SK-N-SH treated with all-trans-retinoic acid at 6 μM for 48 hours (cell line): ENCODE data around the gene NME1.

Source experiments
- ARNTL ChIP-seq: fragments of 450-650 bp; formaldehyde crosslinking; IDR thresholded peaks from 2 replicates; pipeline ENCODE4 v1.5.0; 2020; ENCODE audit warnings: low read depth, mild to moderate bottlenecking, moderate library complexity, borderline replicate concordance
- CSRNP3 ChIP-seq: fragments of 250-450 bp; sonication (Bioruptor Pico); IDR thresholded peaks from 2 replicates; pipeline ENCODE4 v1.5.1; 2021; ENCODE audit warnings: mild to moderate bottlenecking, moderate library complexity
- OSR1 ChIP-seq: fragments of 250-450 bp; sonication (Bioruptor Pico); IDR thresholded peaks from 2 replicates; pipeline ENCODE4 v1.8.0; 2022; ENCODE audit warnings: moderate library complexity, mild to moderate bottlenecking, inconsistent platforms
- PATZ1 ChIP-seq: fragments of 250-450 bp; sonication (Bioruptor Pico); IDR thresholded peaks from 2 replicates; pipeline ENCODE4 v1.8.0; 2020; ENCODE audit warnings: mild to moderate bottlenecking, moderate library complexity, borderline replicate concordance
- RARB ChIP-seq: fragments of 250-450 bp; sonication (Bioruptor Pico); IDR thresholded peaks from 2 replicates; pipeline ENCODE4 v1.8.0; 2021; ENCODE audit warnings: mild to moderate bottlenecking, moderate library complexity
- TOX ChIP-seq: fragments of 250-450 bp; sonication (Bioruptor Pico); IDR thresholded peaks from 2 replicates; pipeline ENCODE4 v1.8.0; 2021; ENCODE audit warnings: mild to moderate bottlenecking, moderate library complexity, borderline replicate concordance
- TSHZ2 ChIP-seq: fragments of 250-450 bp; sonication (Bioruptor Pico); IDR thresholded peaks from 2 replicates; pipeline ENCODE4 v1.5.0; 2020; ENCODE audit warnings: mild to moderate bottlenecking, moderate library complexity
- ZFP3 ChIP-seq: fragments of 250-450 bp; sonication (Bioruptor Pico); IDR thresholded peaks from 2 replicates; pipeline ENCODE4 v1.5.0; 2020; ENCODE audit warnings: mild to moderate bottlenecking, moderate library complexity
- ZFP30 ChIP-seq: fragments of 450-650 bp; formaldehyde crosslinking; IDR thresholded peaks from 2 replicates; pipeline ENCODE4 v1.5.0; 2022; ENCODE audit warnings: mild to moderate bottlenecking, moderate library complexity
- ZNF565 ChIP-seq: fragments of 450-650 bp; formaldehyde crosslinking; conservative IDR thresholded peaks from 2 replicates; pipeline ENCODE4 v1.5.0; 2020; ENCODE audit warnings: low read depth, mild to moderate bottlenecking, moderate library complexity
- ZNF70 ChIP-seq: fragments of 450-650 bp; formaldehyde crosslinking; IDR thresholded peaks from 2 replicates; pipeline ENCODE4 v1.5.0; 2020; ENCODE audit warnings: mild to moderate bottlenecking, moderate library complexity

GRCh38 chr17:51124640-51125503, 28.5 kb upstream of the NME1 start:
- no peak for TF ChIP-seq ZNF565 (CRISPR knock-in tag)
- no peak for TF ChIP-seq PATZ1 (CRISPR knock-in tag)
- no peak for TF ChIP-seq RARB
- no peak for TF ChIP-seq TOX (CRISPR knock-in tag)
- TF ChIP-seq TSHZ2 (CRISPR knock-in tag), result no peak
- TF ChIP-seq ARNTL (CRISPR knock-in tag), result no peak
- TF ChIP-seq ZFP3 (CRISPR knock-in tag), result no peak
- no peak for TF ChIP-seq ZNF70 (CRISPR knock-in tag)
- no peak for TF ChIP-seq OSR1 (CRISPR knock-in tag)
- no peak for TF ChIP-seq CSRNP3
- no peak for TF ChIP-seq ZFP30 (CRISPR knock-in tag)
